Astrocyte of the hippocampus (primary cell): ENCODE measurements around the gene NUP50.

Experiments used
- DNase-seq: peaks from one replicate; pipeline ENCODE4 v3.0.0; 2011; ENCODE audit warnings: low read depth, low spot score

Gene NUP50, protein sequence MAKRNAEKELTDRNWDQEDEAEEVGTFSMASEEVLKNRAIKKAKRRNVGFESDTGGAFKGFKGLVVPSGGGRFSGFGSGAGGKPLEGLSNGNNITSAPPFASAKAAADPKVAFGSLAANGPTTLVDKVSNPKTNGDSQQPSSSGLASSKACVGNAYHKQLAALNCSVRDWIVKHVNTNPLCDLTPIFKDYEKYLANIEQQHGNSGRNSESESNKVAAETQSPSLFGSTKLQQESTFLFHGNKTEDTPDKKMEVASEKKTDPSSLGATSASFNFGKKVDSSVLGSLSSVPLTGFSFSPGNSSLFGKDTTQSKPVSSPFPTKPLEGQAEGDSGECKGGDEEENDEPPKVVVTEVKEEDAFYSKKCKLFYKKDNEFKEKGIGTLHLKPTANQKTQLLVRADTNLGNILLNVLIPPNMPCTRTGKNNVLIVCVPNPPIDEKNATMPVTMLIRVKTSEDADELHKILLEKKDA

GRCh38 chr22:45163451-45164269 lies at the start of gene NUP50:
NUP50 (plus strand) TSS chr22:45163925; CDS start chr22:45168178, 4,253 bp downstream.
- DNase-seq: peak; percentile 99

- no peak for DNase-seq
Measured at GRCh38 chr22:45120440-45120839, 43.3 kb upstream of the NUP50 start.

DNA sequence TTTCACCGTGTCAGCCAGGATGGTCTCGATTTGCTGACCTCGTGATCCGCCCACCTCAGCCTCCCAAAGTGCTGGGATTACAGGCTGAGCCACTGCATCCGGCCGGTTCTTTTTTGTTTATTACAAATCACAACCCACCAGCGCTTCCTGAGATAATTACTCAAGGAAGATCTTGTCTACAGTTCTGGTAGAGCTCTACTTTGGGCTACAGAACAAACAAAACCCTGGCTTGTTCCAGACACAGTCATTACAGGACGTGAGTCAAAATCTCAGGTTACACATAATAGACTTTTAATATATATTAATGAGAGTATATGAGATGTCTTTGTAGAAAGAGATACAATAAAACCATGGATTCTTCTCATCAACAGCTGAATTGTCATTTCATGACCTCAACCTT lies 42.8 kb upstream of the NUP50 start:
- DNase-seq: no peak

GRCh38 chr22:45124176-45124847 lies 39.4 kb upstream of the NUP50 start:
- DNase-seq: no peak

DNA sequence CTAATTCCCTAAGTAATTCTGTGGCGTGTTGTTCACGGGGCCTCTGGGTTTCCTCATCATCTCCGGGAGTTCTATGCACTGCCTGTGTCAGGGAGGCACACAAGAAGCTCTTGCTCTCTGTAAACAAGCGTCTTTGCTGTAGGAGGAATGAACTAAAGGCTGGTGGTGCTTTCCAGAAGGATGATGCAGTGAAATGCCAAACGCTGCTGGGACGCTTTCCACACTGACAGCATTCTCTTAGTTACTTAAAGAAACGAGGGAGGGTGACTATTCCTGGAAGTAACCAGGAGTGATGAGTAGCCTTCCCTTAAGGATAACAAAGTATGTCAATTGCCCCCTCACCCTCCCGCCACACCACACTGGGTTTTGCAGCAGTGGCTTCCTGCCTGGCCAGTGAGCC lies 38.5 kb upstream of the NUP50 start:
- peak; percentile 45 for DNase-seq

- peak; percentile 42 for DNase-seq
Measured at GRCh38 chr22:45127866-45128265, 35.9 kb upstream of the NUP50 start.

DNA sequence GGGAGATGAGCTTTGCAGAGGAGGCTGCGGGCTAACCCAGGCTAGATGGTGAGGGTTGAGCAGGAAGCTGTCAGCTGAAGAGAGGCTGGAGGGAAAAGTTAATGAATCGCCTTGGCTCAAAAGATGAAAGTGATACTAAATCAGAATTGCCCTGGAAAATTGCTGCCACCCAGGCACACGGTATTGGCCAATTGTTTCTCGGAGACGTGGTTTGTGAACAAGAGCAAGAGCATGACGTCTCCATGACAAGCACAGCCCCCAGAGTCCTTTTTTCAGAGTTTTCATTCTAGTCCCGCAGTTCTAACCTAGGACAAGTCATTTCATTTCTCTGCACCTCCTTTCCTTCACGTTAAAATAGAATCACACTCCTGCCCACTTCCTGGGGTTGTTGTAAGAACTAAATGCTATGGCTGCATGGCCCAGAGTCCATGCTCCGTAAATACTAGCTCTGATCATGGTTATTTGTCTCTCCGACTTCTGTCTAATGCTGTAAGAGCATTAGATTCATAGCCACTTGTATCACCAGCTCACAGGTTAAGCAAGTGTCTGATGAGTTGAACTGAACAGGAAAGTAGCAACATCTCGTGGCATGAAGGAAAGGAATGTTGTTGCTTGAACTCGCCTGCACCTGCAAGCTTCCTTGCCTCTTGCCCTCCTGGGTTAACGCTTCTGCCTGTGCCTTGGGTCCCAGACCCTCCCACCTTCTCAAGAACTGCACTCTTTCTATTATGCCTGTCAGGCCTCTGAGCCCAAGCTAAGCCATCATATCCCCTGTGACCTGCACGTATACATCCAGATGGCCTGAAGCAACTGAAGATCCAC lies 33.8 kb upstream of the NUP50 start:
- no peak for DNase-seq

- DNase-seq: no peak
Measured at GRCh38 chr22:45130891-45131290, 32.8 kb upstream of the NUP50 start.

DNA sequence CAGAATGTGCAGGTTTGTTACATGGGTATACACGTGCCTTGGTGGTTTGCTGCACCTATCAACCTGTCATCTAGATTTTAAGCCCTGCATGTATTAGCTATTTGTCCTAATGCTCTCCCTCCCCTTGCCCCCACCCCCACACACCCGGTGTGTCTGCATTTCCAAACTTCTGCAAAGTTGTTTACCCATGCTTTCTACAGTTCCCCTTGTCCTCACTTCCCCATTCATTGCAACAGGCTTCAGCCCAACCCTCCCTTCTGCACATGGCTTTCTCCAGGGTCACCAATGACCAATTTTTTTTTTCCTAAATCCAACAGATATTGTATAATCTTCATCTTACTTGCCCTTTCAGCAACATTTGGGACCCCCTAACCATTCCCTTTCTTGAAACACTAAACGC lies 32.0 kb upstream of the NUP50 start:
- DNase-seq: no peak

GRCh38 chr22:45134313-45134712 lies 29.4 kb upstream of the NUP50 start:
- DNase-seq: no peak

- DNase-seq: no peak
Measured at GRCh38 chr22:45136594-45136993, 27.1 kb upstream of the NUP50 start.

DNA sequence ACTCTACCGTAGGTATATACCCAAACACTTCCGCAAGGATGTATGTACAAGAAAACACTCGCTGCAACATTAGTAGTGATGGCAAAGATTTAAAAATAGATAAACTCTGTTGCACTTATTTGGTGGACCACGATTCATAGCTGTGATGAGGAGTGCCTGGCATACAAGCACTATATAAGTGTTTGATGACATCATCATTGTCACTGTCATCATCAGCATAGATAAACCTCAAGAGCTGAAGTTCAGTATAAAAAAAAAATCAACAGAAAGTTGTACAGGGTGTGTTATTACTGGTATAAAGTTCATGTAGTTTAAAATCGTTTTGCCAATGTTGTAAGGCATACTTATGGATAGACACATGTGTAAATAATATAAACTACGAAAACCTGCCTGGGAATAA lies 24.0 kb upstream of the NUP50 start:
- DNase-seq: no peak

DNA sequence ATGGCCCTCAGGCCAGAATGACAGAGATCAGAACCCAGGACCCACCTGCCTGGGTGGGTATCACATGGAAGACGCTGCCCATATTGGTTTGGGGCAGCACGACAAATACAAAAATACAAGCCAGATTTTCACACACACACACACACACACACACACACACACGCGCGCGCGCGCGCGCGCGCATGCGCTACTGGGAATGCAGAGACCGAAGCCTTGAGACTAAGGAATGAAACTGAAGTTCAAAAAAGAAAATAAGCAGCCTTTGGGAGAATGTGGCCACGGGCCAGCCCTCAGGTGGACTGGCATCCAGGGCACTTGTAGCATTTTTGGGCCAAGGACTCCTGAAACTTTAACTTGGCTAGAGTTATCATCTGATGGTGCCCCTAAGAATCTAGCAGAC lies 21.3 kb upstream of the NUP50 start:
- no peak for DNase-seq

- no peak for DNase-seq
Measured at GRCh38 chr22:45144916-45145315, 18.8 kb upstream of the NUP50 start.

GRCh38 chr22:45149671-45150070 lies 14.1 kb upstream of the NUP50 start:
- DNase-seq: no peak

DNA sequence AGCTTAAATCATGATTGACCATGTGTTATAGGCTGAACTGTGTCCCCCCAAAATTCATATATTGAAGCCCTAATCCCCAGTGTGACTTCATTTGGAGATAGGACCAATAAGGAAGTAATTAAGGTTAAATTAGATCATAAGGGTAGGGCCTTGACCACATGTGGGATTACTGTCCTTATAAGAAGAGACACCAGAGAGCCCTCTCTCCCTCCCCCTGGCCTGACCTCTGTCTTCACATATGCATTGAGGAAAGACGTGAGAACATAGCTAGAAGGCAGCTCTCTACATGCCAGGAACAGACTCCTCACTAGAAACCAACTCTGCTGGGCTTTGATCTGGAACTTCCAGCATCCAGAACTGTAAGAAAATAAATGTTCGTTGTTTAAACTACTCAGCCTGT lies 13.6 kb upstream of the NUP50 start:
- DNase-seq: no peak

DNA sequence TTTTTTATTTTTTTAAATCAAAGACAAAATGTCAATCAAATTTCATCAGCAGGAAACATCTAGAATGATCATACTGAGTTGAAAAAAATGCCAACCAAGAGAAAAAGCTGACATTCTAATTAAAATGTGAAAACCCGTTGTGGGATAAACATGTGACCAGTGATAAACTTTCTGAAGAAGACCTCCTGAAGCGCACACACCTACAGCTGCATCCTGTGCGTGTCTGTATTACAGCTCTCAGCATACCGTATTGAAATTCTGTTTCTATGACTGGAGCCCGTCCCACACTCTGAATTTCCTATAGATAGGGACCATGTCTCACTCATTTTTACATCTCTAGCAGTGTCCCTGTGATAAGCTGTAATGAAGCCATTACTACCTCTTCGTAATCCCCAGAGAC lies 12.2 kb upstream of the NUP50 start:
- no peak for DNase-seq

DNA sequence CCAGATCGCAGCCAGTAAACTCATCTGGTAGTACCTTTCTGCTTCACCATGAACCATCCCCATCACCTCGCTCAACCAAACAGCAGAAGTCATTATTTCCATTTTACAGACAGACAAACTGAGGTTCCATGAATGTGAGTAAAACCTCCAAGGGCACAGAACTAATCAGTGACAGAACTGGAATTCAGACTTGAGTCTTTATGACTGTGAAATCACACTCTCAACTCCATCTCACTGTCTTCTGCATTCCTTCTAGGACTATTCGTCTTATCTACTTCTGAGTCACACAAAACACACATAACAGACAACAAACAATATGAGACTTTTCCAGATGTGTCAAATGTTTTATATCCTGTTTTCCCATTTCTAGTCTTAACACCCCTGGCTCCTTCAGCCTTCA lies 9.3 kb upstream of the NUP50 start:
- peak; percentile 11 for DNase-seq

DNA sequence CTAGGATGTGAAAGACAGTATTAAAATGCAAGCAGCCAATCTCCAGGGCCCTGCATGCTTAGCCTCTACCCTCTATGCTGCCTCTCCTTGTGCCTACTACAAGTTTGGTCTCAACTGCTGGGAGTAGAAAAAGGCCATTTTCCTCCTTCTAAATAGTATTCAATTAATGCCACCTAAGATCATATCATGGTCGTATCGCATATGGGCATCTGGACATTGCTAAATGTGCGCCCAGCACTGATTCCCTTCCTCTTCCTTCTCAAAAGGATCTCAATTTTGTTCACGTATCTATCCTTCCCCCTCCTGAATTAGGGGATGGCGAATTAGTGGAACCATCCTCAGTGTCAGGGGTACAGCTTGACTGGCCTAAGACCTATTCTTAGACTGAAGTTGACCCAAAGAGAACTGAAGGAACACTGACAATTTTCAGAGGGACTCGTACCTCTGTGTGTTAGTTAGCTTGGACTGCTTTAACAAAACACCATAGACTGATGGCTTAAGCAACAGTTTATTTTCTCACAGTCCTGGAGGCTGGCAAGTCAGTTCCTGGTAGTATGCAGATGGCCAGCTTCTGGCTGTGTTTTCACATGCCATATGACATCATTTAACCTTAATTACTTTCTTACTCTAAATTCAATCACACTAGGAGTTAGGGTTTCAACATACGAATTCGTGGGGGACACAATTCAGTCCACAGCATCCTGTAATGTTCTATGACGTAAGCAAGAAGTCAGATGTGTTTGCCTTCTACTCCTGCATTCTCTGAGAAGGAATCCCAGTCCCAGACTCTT lies 8.5 kb upstream of the NUP50 start:
- no peak for DNase-seq

- DNase-seq: no peak
Measured at GRCh38 chr22:45157907-45158306, 5.8 kb upstream of the NUP50 start.
